Bronchial epithelial cell (primary cell): ENCODE measurements around the gene PPL. TPM values are rescaled to one million over a fixed set of nuclear protein-coding genes. Genes with fewer than 3 reads are reported as not detected.
"Not testable (repeated sequence)": the region's sequence is repeated elsewhere in the genome, so short reads cannot be mapped to it uniquely, and the experiment has no call there.

Experiments
- DNase-seq: peaks from one replicate; pipeline ENCODE4 v3.0.0-alpha.2; 2010; ENCODE audit warnings: low read depth
- FAIRE-seq: peaks from 2 replicates; lab custom pipeline; 2011; peaks lifted over from hg19 to GRCh38; lab: Jason Lieb, UNC
- H3K27me3 ChIP-seq: 2 replicates; pipeline ENCODE4 v1.5.1; 2011; ENCODE audit warnings: low read length; ENCODE audit not compliant: control insufficient read depth, insufficient read depth
- H3K36me3 ChIP-seq: 2 replicates; pipeline ENCODE4 v1.5.1; 2011; ENCODE audit warnings: low read length; ENCODE audit not compliant: control insufficient read depth, insufficient read depth
- H3K4me3 ChIP-seq: 2 replicates; pipeline ENCODE4 v1.5.1; 2011; ENCODE audit warnings: mild to moderate bottlenecking, low read depth, low read length, control low read depth
- total RNA-seq: library from RNA; depleted of rRNA; stranded (reverse); fragments of >200 nt; gene quantifications from 2 replicates; pipeline ENCODE4 v1.2.1, GENCODE V29; 2014
- TF ChIP-seq, protein P1 (sequence below): IDR thresholded peaks from 2 replicates; pipeline ENCODE4 v1.5.1; 2011; ENCODE audit warnings: mild to moderate bottlenecking, moderate library complexity, low read length, control low read depth, inconsistent platforms; ENCODE audit not compliant: insufficient read depth, severe bottlenecking

Gene PPL
- total RNA-seq, 1 donor from 2014 or later: 184 TPM

DNA sequence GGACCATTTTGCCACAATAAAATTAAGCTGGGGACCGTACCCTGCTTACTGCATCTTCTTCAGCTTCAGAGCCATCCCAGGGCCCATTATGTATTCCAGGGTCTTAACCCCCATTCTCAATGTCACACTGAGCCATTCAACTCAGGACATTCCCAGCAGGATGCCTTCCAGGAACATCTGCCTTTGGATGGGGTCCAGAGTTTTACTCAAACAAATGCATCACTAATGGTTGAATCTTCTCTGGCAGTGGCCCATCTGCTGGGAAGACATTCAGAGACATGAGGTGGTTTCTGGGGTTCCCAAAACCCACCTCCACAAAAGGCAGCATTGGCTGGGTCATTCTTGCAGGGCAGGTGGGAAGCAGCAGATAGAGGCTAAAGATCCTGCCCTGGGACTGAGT lies 17.8 kb upstream of the PPL start:
- TF ChIP-seq, protein P1, sequence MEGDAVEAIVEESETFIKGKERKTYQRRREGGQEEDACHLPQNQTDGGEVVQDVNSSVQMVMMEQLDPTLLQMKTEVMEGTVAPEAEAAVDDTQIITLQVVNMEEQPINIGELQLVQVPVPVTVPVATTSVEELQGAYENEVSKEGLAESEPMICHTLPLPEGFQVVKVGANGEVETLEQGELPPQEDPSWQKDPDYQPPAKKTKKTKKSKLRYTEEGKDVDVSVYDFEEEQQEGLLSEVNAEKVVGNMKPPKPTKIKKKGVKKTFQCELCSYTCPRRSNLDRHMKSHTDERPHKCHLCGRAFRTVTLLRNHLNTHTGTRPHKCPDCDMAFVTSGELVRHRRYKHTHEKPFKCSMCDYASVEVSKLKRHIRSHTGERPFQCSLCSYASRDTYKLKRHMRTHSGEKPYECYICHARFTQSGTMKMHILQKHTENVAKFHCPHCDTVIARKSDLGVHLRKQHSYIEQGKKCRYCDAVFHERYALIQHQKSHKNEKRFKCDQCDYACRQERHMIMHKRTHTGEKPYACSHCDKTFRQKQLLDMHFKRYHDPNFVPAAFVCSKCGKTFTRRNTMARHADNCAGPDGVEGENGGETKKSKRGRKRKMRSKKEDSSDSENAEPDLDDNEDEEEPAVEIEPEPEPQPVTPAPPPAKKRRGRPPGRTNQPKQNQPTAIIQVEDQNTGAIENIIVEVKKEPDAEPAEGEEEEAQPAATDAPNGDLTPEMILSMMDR: no peak
- Histone ChIP-seq H3K27me3 (no peaks in the 10 kb centered on the region), H3K36me3 (no peaks in the 10 kb centered on the region), H3K4me3 (no peak overlapping the region)
- DNase-seq: no peak
- peak; percentile 52 for FAIRE-seq

DNA sequence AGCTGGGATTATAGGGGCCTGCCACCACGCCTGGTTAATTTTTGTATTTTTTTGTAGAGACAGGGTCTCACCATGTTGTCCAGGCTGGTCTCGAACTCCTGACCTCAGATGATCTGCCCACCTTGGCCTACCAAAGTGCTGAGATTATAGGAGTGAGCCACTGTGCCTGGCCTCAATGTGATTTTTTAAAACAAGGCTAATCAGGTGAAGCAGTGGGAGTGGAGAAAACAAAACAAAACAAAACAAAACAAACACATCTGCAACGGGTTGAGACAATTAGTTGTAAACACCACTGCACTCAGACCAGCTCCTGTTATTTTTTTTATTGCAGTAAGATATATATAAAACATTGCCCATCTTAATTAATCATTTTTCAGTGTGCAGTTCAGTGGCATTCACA lies 14.6 kb upstream of the PPL start:
- not testable (repeated sequence) for H3K4me3 ChIP-seq, FAIRE-seq, DNase-seq, H3K27me3 ChIP-seq, H3K36me3 ChIP-seq

DNA sequence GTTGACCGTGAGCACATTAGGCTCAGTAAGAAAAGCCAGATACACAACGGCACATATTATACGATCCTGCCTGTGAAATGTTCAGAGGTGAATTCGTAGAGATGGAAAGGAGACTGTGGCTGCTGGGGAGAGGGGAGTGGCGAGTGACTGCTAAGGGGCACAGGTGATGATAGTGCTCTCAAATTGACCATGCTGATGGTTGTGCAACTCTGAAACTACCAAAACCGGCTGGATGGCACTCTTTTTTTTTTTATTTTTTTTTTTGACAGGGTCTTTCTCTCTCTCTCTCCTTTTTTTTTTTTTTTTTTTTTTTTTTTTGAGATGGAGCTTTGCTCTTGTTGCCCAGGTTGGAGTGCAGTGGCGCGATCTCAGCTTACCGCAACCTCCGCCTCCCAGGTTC lies 13.0 kb upstream of the PPL start:
- FAIRE-seq (no peak), DNase-seq (no peak)
- Histone ChIP-seq H3K4me3 (no peak overlapping the region), H3K36me3 (no peaks in the 10 kb centered on the region), H3K27me3 (no peaks in the 10 kb centered on the region)
- TF ChIP-seq, protein P1: no peak

DNA sequence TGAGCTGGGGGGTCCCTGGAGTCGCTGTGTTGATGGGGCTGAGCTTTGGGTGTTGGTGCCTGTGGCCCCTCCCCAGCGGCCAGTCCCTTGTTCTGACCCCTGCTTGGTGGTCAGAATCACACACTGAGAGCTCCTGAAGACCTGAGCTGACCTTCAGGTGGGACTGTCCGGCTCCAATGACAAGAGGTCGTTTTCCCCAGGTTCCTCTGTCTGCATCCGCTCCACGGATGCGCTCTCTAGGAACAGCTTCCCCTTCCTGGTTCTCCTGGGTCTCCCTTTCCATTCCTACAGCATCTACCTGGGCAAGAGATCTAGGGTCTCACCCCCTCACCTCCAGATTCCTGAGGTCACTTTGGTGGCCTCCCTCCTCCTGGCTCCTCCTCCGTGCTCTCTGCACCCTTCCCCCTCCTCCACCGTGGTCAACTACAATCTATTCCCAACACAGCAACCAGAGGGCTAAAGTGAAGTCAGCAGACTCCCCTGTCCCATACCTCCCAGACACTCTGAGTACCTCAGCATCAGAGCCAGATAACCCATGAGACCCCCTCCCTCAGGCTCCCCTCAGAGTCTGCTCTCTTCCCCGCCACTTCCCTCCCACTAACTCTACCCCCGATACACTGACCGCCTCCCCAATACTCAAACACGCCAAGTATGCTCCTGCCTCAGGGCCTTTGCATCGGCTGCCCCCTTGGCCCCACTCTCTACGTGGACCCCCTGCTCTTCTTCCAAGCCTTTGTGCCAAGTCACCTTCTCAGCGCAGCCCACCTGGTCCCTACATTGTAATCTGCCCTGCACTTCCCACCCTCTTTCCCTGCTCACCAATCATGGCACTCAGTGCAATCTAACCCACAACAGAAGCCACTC lies 12.2 kb upstream of the PPL start:
- no peak overlapping the region for H3K4me3 ChIP-seq
- no peak for DNase-seq
- TF ChIP-seq, protein P1: no peak
- H3K27me3 ChIP-seq: no peaks in the 10 kb centered on the region
- no peak for FAIRE-seq
- no peaks in the 10 kb centered on the region for H3K36me3 ChIP-seq

DNA sequence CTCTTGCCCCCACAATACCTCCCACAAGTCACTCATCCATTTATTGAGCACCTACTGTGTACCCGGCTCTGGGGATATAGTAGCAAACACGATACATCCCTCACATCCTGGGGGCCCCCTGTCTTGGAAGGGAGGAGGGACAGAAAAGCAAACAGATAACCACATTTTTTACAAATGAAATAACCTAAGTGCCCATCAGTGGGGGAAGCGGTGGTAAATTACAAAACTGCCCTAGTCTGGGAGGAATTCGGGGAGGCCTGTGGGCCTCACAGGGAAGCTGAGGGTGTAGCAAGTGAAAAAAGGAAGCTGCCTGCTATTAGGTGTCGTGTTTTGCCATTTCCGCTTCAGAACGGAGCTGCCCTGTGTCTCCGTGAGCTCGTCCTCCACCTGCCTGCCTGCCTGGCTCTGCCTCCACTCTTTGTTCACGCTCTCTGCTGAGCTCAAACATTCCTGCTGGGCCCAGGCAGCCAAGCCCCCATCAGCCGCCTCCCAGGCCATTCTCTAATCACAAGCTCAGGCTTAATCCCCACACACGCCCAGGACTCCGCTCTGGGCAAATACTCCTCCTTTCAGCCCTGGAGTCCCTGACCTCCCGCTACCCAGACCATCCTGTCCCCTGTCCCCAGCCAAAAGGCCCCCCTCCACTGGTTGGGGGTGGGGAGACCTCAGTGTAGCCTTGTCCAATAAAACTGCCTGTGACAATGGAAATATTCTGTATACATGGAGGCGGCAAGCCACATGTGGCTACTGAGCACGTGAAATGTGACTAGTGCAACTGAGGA lies 11.0 kb upstream of the PPL start:
- Histone ChIP-seq H3K36me3 (no peaks in the 10 kb centered on the region), H3K27me3 (no peaks in the 10 kb centered on the region), H3K4me3 (no peak overlapping the region)
- FAIRE-seq (no peak), DNase-seq (no peak)
- TF ChIP-seq, protein P1: no peak

DNA sequence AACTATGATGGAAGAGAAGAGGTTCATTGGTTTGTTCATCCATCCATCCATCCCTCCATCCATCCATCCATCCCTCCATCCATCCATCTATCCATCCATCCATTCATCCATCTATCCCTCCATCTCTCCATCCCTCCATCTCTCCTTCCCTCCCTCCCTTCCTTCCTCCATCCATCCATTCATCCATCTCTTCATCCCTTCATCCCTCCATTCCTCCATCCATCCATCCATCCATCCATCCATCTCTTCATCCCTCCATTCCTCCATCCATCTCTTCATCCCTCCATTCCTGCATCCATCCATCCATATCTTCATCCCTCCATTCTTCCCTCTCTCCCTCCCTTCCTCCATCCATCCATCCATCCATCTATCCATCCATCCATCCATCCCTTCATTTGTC lies 10.0 kb upstream of the PPL start:
- TF ChIP-seq, protein P1: no peak
- Histone ChIP-seq H3K27me3 (no peaks in the 10 kb centered on the region), H3K4me3 (no peak overlapping the region), H3K36me3 (no peaks in the 10 kb centered on the region)
- no peak for DNase-seq
- no peak for FAIRE-seq
